WI38 (cell line): ENCODE results near the gene IKZF2.

ENCODE experiments used
- H3K4me3 ChIP-seq: 2 replicates; pipeline ENCODE4 v1.5.1; 2011; ENCODE audit warnings: low read depth, mild to moderate bottlenecking, control low read depth, low read length
- TF ChIP-seq, protein P1 (sequence below): IDR thresholded peaks from 2 replicates; pipeline ENCODE4 v1.5.1; 2012; ENCODE audit warnings: low read depth, mild to moderate bottlenecking, control low read depth, low read length

IKZF2 gene

DNA sequence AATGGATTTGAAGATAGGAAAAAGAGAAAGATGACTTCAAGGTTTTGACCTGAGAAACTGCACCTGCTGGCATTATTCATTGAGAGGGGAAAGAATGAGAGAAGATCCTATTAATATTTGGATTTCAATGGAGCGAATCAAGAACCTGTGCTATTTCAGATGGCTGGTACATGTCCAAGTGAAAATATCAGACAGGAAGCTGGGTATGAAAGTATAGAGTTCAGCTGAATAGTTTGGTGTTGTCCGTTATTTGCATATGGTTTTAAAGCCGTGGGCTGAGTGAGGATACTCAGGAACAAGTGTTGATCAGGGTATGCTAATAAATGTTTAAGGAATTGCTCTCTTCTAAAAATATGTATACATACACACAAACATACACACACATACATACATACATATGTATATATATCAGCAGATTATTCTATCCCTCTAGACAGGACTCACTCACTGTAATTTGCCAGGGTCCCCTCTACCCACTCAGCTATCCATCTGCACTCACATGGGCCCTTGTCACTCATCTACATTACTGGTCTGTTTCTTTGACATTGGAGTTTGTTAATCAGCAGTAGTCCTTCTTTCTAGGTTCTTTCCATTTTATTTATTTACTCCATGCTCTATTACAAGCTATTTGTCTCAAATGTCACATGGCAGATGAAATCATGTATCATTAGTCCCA is 33.9 kb upstream of the IKZF2 start:
- no peak overlapping the region for H3K4me3 ChIP-seq
- TF ChIP-seq, protein P1, sequence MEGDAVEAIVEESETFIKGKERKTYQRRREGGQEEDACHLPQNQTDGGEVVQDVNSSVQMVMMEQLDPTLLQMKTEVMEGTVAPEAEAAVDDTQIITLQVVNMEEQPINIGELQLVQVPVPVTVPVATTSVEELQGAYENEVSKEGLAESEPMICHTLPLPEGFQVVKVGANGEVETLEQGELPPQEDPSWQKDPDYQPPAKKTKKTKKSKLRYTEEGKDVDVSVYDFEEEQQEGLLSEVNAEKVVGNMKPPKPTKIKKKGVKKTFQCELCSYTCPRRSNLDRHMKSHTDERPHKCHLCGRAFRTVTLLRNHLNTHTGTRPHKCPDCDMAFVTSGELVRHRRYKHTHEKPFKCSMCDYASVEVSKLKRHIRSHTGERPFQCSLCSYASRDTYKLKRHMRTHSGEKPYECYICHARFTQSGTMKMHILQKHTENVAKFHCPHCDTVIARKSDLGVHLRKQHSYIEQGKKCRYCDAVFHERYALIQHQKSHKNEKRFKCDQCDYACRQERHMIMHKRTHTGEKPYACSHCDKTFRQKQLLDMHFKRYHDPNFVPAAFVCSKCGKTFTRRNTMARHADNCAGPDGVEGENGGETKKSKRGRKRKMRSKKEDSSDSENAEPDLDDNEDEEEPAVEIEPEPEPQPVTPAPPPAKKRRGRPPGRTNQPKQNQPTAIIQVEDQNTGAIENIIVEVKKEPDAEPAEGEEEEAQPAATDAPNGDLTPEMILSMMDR = no peak

GRCh38 chr2:213181712-213182111 is 30.3 kb upstream of the IKZF2 start:
- TF ChIP-seq, protein P1 = no peak
- H3K4me3 ChIP-seq = no peak overlapping the region

DNA sequence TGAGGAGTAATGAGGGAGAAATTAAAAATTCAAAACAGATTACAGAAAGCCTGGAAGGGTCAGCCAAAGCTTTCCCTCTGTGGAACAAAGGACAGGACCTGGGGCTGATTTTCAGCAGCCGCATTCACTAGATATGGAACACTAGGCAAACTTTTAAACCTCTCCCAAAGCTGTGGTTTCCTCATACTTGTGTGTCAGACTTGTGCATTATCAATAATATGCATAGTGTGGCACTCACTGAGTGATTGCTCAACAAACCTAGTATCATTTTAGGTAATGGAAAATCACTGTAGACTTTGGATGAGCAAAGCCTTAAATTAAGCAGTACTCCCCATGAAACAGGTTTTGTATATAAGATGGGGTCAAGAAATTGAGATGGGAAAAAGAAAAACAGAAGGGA is 26.3 kb upstream of the IKZF2 start:
- no peak overlapping the region for H3K4me3 ChIP-seq
- TF ChIP-seq, protein P1 = no peak

GRCh38 chr2:213175673-213176247 is 24.3 kb upstream of the IKZF2 start:
- no peak overlapping the region for H3K4me3 ChIP-seq
- TF ChIP-seq, protein P1 = no peak

- no peak overlapping the region for H3K4me3 ChIP-seq
- TF ChIP-seq, protein P1 = no peak
These were observed 21.2 kb upstream of the IKZF2 start for GRCh38 chr2:213172641-213173040.

GRCh38 chr2:213171147-213171546 is 19.7 kb upstream of the IKZF2 start:
- TF ChIP-seq, protein P1 = no peak
- H3K4me3 ChIP-seq = no peak overlapping the region

GRCh38 chr2:213167271-213167930 is 16.0 kb upstream of the IKZF2 start:
- no peak overlapping the region for H3K4me3 ChIP-seq
- TF ChIP-seq, protein P1 = no peak
